Activated naive CD8-positive, alpha-beta T cell treated with anti-CD3 and anti-CD28 coated beads, Interleukin-2, amount 10 ng/mL, durations not matched to agents 7 days and 5 days (primary cell): Measurements from ENCODE around the gene SLC16A4. TPM values are rescaled to one million over a fixed set of nuclear protein-coding genes. Genes with fewer than 3 reads are reported as not detected.
"Not testable (repeated sequence)": the region's sequence is repeated elsewhere in the genome, so short reads cannot be mapped to it uniquely, and the experiment has no call there.

Source experiments
- ATAC-seq: fragments of 150-1000 bp; cut with Tn5 transposase; one replicate; pipeline ENCODE4 v1.10.0; 2021; ENCODE audit warnings: low read depth, moderate library complexity
- POLR2A ChIA-PET: fragments of 350-600 bp; sonication (Branson Sonifier 250); formaldehyde crosslinking; loops from one replicate; lab custom pipeline; 2021; ENCODE audit warnings: antibody characterized with exemption; lab: Charles Lee
- DNase-seq: peaks from one replicate; pipeline ENCODE4 v3.0.0; 2021
- H3K27ac Mint-ChIP-seq: one replicate; pipeline ENCODE4 v1.8.0; 2022; ENCODE audit warnings: mild to moderate bottlenecking, mixed read lengths
- H3K27me3 Mint-ChIP-seq: one replicate; pipeline ENCODE4 v1.8.0; 2022; ENCODE audit warnings: mild to moderate bottlenecking, moderate library complexity, mixed read lengths
- H3K36me3 Mint-ChIP-seq: one replicate; pipeline ENCODE4 v1.8.0; 2021; ENCODE audit warnings: mild to moderate bottlenecking, mixed read lengths
- H3K4me1 Mint-ChIP-seq: one replicate; pipeline ENCODE4 v1.8.0; 2021; ENCODE audit warnings: mixed read lengths
- H3K4me3 Mint-ChIP-seq: one replicate; pipeline ENCODE4 v1.8.0; 2022; ENCODE audit warnings: mild to moderate bottlenecking, moderate library complexity, mixed read lengths
- H3K9me3 Mint-ChIP-seq: one replicate; pipeline ENCODE4 v1.8.0; 2021; ENCODE audit warnings: mixed read lengths
- total RNA-seq, 2 experiments: library from RNA; stranded (reverse); gene quantifications; one replicate each; pipeline ENCODE4 v1.2.3, GENCODE V29; 2021

The SLC16A4 gene
- total RNA-seq, 2 experiments from 2014 or later, result 0.23 to 0.33 TPM

GRCh38 chr1:110424699-110425611, 34.1 kb upstream of the SLC16A4 start:
- POLR2A ChIA-PET, result no interaction called here
- no peaks in the 10 kb centered on the region for H3K36me3 Mint-ChIP-seq
- no peak overlapping the region for H3K27ac Mint-ChIP-seq

DNA sequence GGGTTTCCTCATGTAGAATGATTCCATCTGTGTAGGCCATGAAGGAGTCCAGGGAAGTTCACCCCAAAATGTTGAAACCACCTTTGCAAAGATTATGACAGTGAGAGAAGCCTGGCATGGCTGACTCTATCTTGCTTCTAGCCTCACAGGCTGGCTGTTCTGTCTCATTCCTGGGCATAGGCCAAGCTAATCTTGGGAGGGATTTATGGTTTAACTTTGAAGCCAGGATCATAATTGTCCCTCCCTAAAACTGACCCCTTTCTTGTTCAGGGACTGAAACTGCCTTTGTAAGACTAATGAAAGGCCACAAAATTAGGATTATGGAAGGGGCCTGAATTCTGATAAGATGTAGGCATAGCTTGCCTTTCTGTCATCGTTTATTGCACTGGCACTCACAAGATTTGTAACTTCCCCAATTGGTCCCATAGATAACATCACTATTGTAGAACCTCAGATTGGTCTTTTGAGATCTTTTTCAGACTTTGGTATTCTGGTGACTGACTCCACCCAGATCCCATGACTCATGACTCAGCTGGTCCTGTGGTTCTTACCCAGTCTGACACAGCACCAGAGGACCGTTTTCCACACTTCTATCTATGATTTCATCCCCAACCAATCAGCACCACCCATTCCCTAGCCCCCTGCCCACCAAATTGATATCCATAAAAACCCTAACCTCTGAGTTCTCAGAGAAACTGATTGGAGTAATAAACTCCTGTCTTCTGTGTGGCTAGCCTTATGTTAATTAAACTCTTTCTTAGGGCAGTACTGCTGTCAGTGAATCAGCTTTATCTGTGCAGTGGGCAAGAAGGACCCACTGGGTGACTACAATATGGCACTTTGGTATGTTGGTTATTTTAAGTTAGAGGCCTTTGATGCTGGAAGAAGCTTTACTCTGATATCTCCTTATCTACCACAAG, 30.3 kb upstream of the SLC16A4 start:
- POLR2A ChIA-PET, result no interaction called here
- no peak for ATAC-seq
- Mint-ChIP-seq H3K4me1 (peaks cover 11% of the 10 kb centered on the region), H3K27me3 (peaks cover 6% of the 10 kb centered on the region), H3K4me3 (no peak overlapping the region), H3K27ac (no peak overlapping the region), H3K36me3 (no peaks in the 10 kb centered on the region), H3K9me3 (no peaks in the 10 kb centered on the region)
- no peak for DNase-seq

More at GRCh38 chr1:110424699-110425611, 34.1 kb upstream of the SLC16A4 start:
- Mint-ChIP-seq H3K27me3 (peaks cover 6% of the 10 kb centered on the region), H3K9me3 (no peaks in the 10 kb centered on the region), H3K4me1 (peaks cover 13% of the 10 kb centered on the region), H3K4me3 (no peak overlapping the region)
- DNase-seq, result no peak
- ATAC-seq, result no peak

DNA sequence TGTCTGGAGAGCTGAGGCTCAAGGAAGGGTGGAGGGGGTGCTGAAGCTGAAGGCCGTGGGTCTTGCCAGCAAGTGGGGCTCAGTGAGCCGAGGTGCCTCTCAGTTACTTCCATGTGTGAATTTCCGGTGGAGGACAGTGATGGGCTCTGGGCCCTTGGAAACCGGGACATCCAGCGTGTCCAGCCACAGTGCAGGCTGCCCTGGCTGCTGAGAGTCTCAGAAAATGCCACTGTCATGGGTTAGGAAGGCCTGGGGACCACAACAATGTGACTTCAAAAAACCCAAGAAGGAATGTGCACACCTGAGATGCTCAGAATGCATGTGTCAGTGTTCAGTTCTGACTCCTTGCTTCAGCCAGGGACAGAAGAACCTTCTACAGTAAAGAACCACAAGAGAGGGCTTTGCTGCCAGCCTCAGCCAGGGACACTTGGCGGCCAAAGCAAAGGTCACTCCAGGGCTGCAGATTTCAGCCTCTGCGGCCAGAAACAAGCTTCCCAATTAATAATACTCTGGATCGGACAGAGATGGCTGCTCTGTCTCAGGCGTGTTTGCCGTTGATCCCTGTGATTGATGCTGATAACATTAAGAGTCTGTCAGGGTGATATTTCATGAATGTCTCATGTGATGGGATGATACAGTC, 29.3 kb upstream of the SLC16A4 start:
- peaks cover 9% of the 10 kb centered on the region for H3K4me1 Mint-ChIP-seq
- ATAC-seq, result no peak
- H3K27ac Mint-ChIP-seq, result no peak overlapping the region
- POLR2A ChIA-PET, result interaction anchor here (0.5 kb wide), 1 partner anchor 9 kb away, joined by 4 read pairs; no protein-coding TSS in a partner anchor
- H3K4me3 Mint-ChIP-seq, result no peak overlapping the region
- no peak for DNase-seq
- peaks cover 6% of the 10 kb centered on the region for H3K27me3 Mint-ChIP-seq
- no peaks in the 10 kb centered on the region for H3K36me3 Mint-ChIP-seq
- no peaks in the 10 kb centered on the region for H3K9me3 Mint-ChIP-seq

GRCh38 chr1:110418729-110419128, 27.9 kb upstream of the SLC16A4 start:
- H3K4me3 Mint-ChIP-seq, result no peak overlapping the region
- H3K36me3 Mint-ChIP-seq, result no peaks in the 10 kb centered on the region
- no peaks in the 10 kb centered on the region for H3K9me3 Mint-ChIP-seq
- ATAC-seq (no peak), DNase-seq (no peak)
- H3K4me1 Mint-ChIP-seq, result peaks cover 7% of the 10 kb centered on the region
- H3K27ac Mint-ChIP-seq, result no peak overlapping the region
- POLR2A ChIA-PET, result no interaction called here
- peaks cover 3% of the 10 kb centered on the region for H3K27me3 Mint-ChIP-seq

GRCh38 chr1:110413045-110413444, 22.2 kb upstream of the SLC16A4 start:
- ATAC-seq, POLR2A ChIA-PET, H3K9me3 Mint-ChIP-seq, DNase-seq, H3K27me3 Mint-ChIP-seq, H3K36me3 Mint-ChIP-seq, H3K27ac Mint-ChIP-seq, H3K4me3 Mint-ChIP-seq: not testable (repeated sequence)
- peaks cover 11% of the 10 kb centered on the region for H3K4me1 Mint-ChIP-seq

GRCh38 chr1:110412576-110412975, 21.8 kb upstream of the SLC16A4 start:
- no peak overlapping the region for H3K27ac Mint-ChIP-seq
- peak; percentile 35 for ATAC-seq
- no peaks in the 10 kb centered on the region for H3K36me3 Mint-ChIP-seq
- no peak overlapping the region for H3K4me3 Mint-ChIP-seq
- DNase-seq, result peak; percentile 61
- POLR2A ChIA-PET, result no interaction called here
- H3K4me1 Mint-ChIP-seq, result peaks cover 14% of the 10 kb centered on the region
- H3K27me3 Mint-ChIP-seq, result no peaks in the 10 kb centered on the region
- H3K9me3 Mint-ChIP-seq, result no peaks in the 10 kb centered on the region

DNA sequence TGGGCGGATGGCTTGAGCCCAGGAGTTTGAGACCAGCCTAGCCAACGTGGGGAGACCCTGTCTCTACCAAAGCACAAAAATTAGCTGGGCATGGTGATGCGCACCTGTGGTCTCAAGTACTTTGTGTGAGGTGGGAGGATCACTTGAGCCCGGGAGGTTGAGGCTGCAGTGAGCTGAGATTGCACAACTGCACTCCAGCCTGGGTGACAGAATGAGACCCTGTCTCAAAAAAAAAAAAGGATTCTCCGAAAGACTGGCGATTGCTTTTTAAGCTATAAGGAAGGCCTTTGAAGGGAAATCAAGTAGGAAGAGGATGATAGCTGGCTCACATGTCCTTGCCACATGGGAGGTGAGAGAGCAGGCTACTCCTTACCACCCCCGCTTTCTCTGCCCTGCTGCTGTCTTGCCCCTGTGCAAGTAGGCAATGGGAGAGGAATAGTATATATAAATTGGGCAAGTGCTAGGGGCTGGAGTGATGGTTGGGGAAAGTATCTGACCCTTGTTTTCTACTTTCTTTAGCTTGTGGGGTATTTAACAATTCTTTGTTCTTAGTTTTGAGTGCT, 20.4 kb upstream of the SLC16A4 start:
- DNase-seq, result no peak
- H3K9me3 Mint-ChIP-seq, result no peaks in the 10 kb centered on the region
- POLR2A ChIA-PET, result interaction anchor here (1.5 kb wide), 1 partner anchor 72 kb away, joined by 6 read pairs; the partner anchor contains the start of gene RBM15
- H3K4me3 Mint-ChIP-seq, result no peak overlapping the region
- H3K36me3 Mint-ChIP-seq, result peaks cover 2% of the 10 kb centered on the region
- H3K4me1 Mint-ChIP-seq, result peaks cover 15% of the 10 kb centered on the region
- no peak overlapping the region for H3K27ac Mint-ChIP-seq
- no peak for ATAC-seq
- no peaks in the 10 kb centered on the region for H3K27me3 Mint-ChIP-seq

- DNase-seq (no peak), ATAC-seq (no peak)
- peaks cover 18% of the 10 kb centered on the region for H3K4me1 Mint-ChIP-seq
- POLR2A ChIA-PET, result interaction anchor here (1.2 to 5.3 kb wide), 3 partner anchors 57 to 206 kb away, joined by 3 to 56 read pairs (median 4); partner anchors contain the start of gene RBM15
- H3K27ac Mint-ChIP-seq, result no peak overlapping the region
- H3K4me3 Mint-ChIP-seq, result peak overlapping the region; percentile 30
- peaks cover 4% of the 10 kb centered on the region for H3K36me3 Mint-ChIP-seq
- no peaks in the 10 kb centered on the region for H3K27me3 Mint-ChIP-seq
- no peaks in the 10 kb centered on the region for H3K9me3 Mint-ChIP-seq
Measured at GRCh38 chr1:110409316-110409715, 18.5 kb upstream of the SLC16A4 start.

GRCh38 chr1:110408488-110408887, 17.7 kb upstream of the SLC16A4 start:
- no peak for DNase-seq
- Mint-ChIP-seq H3K4me3 (peak overlapping the region; percentile 100), H3K9me3 (no peaks in the 10 kb centered on the region), H3K27ac (no peak overlapping the region), H3K4me1 (peaks cover 18% of the 10 kb centered on the region), H3K27me3 (no peaks in the 10 kb centered on the region), H3K36me3 (peaks cover 5% of the 10 kb centered on the region)
- POLR2A ChIA-PET, result interaction anchor here (1.2 to 5.3 kb wide), 3 partner anchors 56 to 205 kb away, joined by 3 to 56 read pairs (median 4); partner anchors contain the start of gene RBM15
- ATAC-seq, result no peak

DNA sequence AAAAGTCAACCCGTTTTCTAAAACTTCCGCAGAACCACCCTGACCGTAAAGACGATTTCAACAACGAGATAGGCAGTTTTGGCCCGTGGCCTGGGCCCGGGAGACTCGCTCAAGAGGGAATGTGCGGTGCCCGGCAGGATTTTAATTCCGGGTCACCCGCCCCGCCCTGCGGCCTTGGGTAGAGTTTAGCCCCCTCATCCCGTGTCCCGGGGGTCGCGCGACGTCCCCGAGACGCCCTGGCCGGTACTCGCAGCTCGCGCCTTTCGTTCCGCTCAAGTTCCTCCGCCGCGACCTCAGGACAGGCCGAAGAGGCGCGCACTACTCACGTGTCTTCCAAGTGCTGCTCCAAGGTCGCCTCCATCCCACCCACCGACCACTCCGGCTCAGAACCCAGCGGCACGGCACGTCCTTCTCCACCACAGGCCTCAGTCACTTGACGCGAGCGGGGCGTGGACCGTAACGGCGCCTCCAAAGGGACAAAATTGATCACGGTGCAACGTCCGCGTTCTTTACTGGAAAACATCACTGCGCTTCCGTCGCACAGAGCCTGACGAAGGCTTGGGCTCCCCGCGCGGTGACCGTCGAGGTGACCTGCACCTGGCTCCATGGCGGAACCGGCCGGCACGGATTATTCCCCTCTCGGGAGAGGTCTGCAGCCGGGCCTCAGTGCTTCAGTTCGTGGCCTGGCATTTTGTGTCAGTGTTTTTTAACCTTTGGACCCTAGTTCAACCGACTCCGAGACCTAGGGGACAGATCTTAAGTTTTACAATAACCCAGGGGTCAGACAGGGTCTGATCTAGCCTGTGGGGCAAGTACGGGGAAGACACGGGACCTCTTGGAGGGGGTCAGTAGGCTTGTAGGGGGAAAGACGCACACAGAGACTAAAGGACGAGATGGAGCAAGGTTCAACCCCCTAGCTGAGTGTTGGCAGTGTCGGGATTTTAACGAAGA, 16.7 kb upstream of the SLC16A4 start, which contains the start of gene LAMTOR5:
LAMTOR5 (minus strand) TSS at position 435 of the 951 bp plus-strand sequence; CDS start at position 361, 74 bp downstream.
- Mint-ChIP-seq H3K4me1 (peaks cover 15% of the 10 kb centered on the region), H3K27me3 (no peaks in the 10 kb centered on the region), H3K4me3 (peak within 1 kb of the TSS; percentile 100), H3K27ac (peak within 1 kb of the TSS; percentile 100), H3K9me3 (no peaks in the 10 kb centered on the region), H3K36me3 (peaks cover 5% of the 10 kb centered on the region)
- POLR2A ChIA-PET, result interaction anchor here (1.2 to 5.3 kb wide), 2 partner anchors 69 to 204 kb away, joined by 4 to 56 read pairs; partner anchors contain the start of gene RBM15
- ATAC-seq (peak; percentile 92), DNase-seq (peak; percentile 92)

DNA sequence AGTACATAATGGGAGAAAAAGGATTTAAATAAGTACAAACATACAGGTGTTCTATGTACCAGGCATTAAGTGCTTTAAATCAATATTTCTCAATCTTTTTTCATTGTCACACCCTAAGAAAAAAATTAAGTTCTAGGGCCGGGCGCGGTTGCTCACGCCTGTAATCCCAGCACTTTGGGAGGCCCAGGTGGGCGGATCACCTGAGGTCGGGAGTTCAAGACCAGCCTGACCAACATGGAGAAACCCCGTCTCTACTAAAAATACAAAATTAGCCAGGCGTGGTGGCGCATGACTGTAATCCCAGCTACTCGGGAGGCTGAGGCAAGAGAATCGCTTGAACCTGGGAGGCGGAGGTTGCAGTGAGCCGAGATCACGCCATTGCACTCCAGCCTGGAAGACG, 15.6 kb upstream of the SLC16A4 start:
- Mint-ChIP-seq H3K4me1 (peaks cover 15% of the 10 kb centered on the region), H3K27ac (peak overlapping the region; percentile 100), H3K4me3 (peak overlapping the region; percentile 100)
- POLR2A ChIA-PET, result interaction anchor here (5.3 kb wide), 1 partner anchor 68 kb away, joined by 56 read pairs; the partner anchor contains the start of gene RBM15
- H3K36me3 Mint-ChIP-seq, DNase-seq, H3K27me3 Mint-ChIP-seq, H3K9me3 Mint-ChIP-seq, ATAC-seq: not testable (repeated sequence)
